Measurements from ENCODE around the gene RGMA.
"Not testable (repeated sequence)": the region's sequence is repeated elsewhere in the genome, so short reads cannot be mapped to it uniquely, and the experiment has no call there.

Gene RGMA

GRCh38 chr15:93046721-93047120 is 42.3 kb downstream of the RGMA start:
- DNase-seq: no peak

DNA sequence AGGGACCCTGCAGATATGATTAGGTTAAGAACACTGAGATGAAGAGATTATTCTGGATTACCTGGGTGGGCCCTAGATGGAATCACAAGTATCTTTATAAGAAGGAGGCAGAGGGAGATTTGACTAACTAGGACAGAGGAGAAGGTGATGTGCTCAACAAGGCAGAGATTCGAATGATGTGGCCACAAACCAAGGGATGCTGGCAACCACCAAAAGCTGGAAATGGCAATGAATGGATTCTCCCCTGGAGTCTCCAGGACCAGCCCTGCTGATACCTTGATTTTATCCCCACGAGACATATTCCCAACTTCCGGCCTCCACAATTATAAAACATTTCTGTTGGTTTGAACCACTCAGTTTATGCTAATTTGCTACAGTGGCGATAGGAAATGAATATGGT is 42.9 kb downstream of the RGMA start:
- no peak for DNase-seq

- DNase-seq: no peak
Measured at GRCh38 chr15:93045191-93045785, 43.7 kb downstream of the RGMA start.

DNA sequence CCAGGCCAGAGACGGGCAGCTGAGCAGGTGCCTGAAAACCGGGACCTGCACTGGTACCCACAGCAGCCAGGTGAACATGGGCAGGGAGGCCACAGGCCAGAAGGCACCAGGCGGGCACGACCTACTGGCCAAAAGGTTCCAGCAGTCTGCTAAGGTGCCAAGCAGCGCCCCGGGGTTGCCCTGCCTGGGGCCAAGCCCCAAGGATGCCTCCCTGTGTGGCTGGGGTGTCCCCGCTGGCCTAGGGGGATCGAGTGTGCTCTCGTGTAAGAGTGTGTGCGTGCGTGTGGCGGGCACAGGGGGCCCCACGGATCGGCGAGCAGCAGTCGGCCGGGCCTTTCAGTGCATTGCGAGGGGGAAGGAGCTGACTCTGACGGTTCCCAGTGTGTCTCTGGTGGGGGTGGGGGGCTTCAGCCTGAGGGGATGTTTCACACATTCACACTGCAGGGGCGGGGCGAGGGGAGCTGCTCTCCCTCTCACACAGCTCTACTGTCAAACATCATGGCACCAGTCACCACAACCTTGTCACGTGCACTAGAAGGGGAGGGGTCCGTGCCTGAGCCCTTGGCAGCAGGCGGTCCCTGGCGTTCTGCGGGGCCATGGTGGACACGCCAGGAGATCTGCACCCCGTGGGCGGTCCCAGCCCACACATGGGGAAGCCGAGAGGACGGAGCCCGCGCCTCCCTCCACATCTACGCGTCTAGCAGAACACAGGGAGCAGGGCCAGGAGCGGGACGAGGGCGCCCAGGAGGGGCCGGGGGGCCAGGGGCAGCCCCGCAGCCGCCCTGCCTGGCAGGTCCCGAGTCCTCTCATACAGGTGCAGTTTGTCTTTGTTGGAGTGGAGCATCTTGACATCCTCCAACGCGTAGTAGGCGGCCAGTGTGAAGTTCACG is 44.5 kb downstream of the RGMA start:
- no peak for DNase-seq

GRCh38 chr15:93043621-93044300 is 45.2 kb downstream of the RGMA start:
- DNase-seq: no peak

- peak; percentile 66 for DNase-seq
Measured at GRCh38 chr15:93042691-93043378, 46.2 kb downstream of the RGMA start.

GRCh38 chr15:93042211-93042610 is 46.8 kb downstream of the RGMA start:
- DNase-seq: no peak

GRCh38 chr15:93041159-93041547 is 47.9 kb downstream of the RGMA start:
- no peak for DNase-seq

DNA sequence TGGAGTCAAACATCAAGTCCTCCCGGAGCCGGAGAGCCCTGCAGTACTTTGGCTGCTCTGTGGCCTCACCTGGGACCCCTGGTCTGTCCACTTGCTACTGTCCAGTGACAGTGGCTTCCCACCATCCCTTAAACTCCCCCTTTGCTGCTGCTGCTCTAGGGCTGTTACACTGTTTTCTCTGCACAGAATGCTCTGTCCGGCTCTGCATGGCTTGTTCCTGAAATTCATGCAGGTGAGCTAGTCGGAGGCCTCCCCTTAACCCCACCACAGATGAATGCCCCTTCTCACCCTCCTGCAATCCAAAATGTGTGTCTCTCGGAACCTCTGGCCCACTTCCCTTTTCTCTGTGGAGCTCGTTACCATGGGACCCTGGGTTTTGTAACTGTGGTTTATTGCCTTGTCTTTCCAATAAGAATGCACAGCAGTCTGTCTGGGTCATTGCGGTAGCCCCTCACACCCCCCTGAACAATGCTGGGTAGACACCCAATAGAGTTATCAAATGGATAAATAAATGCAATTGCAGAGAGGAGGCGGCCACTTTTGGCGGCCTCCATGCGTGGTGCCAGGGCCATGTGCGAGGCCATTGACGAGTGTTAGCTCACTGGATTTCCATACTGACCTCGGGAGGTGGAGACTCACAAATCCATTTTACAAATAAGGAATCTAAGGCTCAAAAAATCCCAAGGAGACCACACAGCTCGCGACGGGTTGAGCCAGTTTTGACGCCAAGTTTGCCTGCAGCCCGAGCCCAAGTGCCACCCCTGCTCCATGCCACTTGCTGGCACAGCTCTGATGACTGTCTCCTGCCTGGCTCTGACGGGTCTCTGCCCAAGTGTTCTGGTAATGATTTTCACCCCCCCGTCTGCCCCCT is 48.5 kb downstream of the RGMA start:
- DNase-seq: no peak

- not testable (repeated sequence) for DNase-seq
Measured at GRCh38 chr15:93039562-93040287, 49.3 kb downstream of the RGMA start.

- DNase-seq: peak; percentile 73
Measured at GRCh38 chr15:93037820-93038705, 50.9 kb downstream of the RGMA start.

- peak; percentile 73 for DNase-seq
Measured at GRCh38 chr15:93036951-93037819, 51.8 kb downstream of the RGMA start.

DNA sequence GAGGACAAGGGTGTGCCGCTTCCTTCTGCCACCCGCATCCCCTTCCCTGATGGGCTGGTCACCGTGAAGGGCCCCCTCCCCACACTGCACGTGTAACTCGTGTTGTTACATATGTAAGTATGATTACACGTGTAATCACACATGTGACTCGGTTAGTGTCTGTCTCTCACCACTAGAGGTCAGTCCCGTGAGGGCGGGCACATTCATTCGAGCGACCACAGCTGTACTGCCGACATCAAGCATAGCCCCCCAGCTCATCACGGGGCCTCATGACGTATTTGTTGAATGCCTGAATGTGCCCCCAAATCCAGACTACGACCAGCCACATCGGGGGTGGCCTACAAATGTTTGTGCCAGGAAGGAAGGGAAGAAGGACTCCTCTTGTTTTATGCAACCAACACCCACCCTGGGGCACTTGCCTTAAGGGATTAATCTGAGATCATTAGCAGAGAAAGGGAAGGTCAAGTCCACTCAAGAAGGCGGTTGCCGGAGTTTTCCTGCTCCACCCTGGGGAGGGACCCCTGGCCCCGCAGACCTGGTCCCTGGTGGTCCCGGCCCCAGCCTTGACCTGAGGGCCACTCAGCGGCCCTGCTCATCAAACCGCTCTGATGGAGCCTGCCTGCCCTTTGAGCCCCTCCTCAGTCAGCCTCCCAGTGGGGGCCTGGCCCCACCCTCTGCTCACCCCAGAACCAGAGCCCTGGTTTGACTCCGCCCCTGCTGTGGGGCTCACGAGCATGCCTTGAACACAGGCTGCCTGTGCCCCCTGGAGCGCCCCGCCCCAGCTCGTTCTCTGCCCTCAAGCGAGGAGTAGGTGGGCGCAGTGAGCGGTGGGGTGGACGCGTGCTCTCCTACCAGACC is 52.8 kb downstream of the RGMA start:
- DNase-seq: peak; percentile 45

- DNase-seq: no peak
Measured at GRCh38 chr15:93035092-93035915, 53.7 kb downstream of the RGMA start.

GRCh38 chr15:93034512-93034911 is 54.5 kb downstream of the RGMA start:
- DNase-seq: no peak

GRCh38 chr15:93033434-93034045 is 55.5 kb downstream of the RGMA start:
- DNase-seq: no peak

All from NCI-H1694 treated with DMSO at 0.1 percent for 48 hours (cell line).